SK-N-MC (cell line): Measurements from ENCODE around the gene MYO7A.
"Not testable (repeated sequence)": the region's sequence is repeated elsewhere in the genome, so short reads cannot be mapped to it uniquely, and the experiment has no call there.

Source experiments
- DNase-seq: peaks from one replicate; pipeline ENCODE4 v3.0.0-alpha.2; 2011; ENCODE audit warnings: low read depth, low spot score
- H3K27ac ChIP-seq: fragments of 200-600 bp; sonication (generic); 2 replicates; pipeline ENCODE4 v1.5.1; 2016; ENCODE audit warnings: mixed run types
- H3K36me3 ChIP-seq: fragments of 200-600 bp; sonication (generic); 2 replicates; pipeline ENCODE4 v1.6.1; 2017; ENCODE audit warnings: antibody characterized with exemption, low read length, mixed read lengths; ENCODE audit not compliant: insufficient read depth
- H3K4me3 ChIP-seq: fragments of 200-600 bp; sonication (generic); 2 replicates; pipeline ENCODE4 v1.5.1; 2016
- H3K9ac ChIP-seq: fragments of 200-600 bp; sonication (generic); 2 replicates; pipeline ENCODE4 v1.8.0; 2017; ENCODE audit warnings: mixed run types, mixed read lengths; ENCODE audit not compliant: insufficient read length
- H3K9me3 ChIP-seq: fragments of 200-600 bp; sonication (generic); 2 replicates; pipeline ENCODE4 v1.6.1; 2017; ENCODE audit warnings: low read depth, mild to moderate bottlenecking, antibody characterized with exemption, low read length, moderate library complexity, mixed read lengths
- EZH2 ChIP-seq: fragments of 200-600 bp; sonication (generic); IDR thresholded peaks from one replicate; pipeline ENCODE4 v1.6.1; 2017; ENCODE audit warnings: antibody characterized with exemption
- FOXP2 ChIP-seq: optimal IDR thresholded peaks from 2 replicates; pipeline ENCODE3; 2011; ENCODE audit warnings: mild to moderate bottlenecking, moderate library complexity; ENCODE audit not compliant: insufficient read depth; ENCODE audit errors: extremely low read length, control extremely low read depth
- POLR2AphosphoS5 ChIP-seq: IDR thresholded peaks from 2 replicates; pipeline ENCODE4 v1.6.1; 2012; ENCODE audit warnings: mild to moderate bottlenecking, low read depth, low read length, borderline replicate concordance

Gene MYO7A

DNA sequence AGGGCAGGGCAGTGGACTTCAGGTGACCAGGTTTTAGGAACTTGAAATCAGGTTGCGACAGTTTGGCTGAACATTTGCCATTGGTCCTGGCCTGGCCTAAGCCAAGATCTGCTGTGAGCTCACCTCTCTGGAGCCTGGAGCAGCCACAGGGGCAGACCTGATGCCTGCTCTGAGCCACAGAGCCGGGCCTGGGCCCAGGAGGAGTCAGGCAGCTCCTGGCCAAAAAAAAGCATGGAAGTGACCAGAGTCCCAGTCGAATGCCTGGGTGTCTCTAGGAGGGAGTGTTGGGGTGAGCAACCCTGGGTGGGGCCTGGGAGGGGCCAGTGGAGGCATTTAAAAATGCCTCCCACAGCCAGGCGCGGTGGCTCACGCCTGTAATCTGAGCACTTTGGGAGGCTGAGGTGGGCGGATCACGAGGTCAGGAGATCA, 31.4 kb upstream of the MYO7A start:
- no peak for TF ChIP-seq FOXP2
- no peak for TF ChIP-seq POLR2AphosphoS5
- no peak for TF ChIP-seq EZH2
- Histone ChIP-seq H3K27ac (no peak overlapping the region), H3K36me3 (no peaks in the 10 kb centered on the region), H3K9me3 (no peaks in the 10 kb centered on the region), H3K9ac (no peak overlapping the region), H3K4me3 (no peak overlapping the region)
- no peak for DNase-seq

DNA sequence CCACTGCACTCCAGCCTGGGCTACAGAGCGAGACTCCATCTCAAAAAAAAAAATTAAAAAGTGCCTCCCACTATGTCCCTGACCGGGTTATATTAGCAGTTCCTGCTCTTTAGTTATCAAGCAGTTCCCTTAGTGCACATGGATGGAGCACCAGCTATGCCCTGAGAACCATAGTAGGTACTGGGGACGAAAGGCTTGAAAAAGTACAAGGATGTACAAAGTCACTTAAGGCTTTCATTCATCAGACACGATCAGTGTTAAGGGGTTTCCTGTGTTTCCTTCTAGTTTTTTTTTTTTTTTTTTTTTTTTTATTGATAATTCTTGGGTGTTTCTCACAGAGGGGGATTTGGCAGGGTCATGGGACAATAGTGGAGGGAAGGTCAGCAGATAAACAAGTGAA, 30.9 kb upstream of the MYO7A start:
- H3K27ac ChIP-seq, H3K4me3 ChIP-seq, H3K9ac ChIP-seq, H3K36me3 ChIP-seq, H3K9me3 ChIP-seq, DNase-seq: not testable (repeated sequence)

DNA sequence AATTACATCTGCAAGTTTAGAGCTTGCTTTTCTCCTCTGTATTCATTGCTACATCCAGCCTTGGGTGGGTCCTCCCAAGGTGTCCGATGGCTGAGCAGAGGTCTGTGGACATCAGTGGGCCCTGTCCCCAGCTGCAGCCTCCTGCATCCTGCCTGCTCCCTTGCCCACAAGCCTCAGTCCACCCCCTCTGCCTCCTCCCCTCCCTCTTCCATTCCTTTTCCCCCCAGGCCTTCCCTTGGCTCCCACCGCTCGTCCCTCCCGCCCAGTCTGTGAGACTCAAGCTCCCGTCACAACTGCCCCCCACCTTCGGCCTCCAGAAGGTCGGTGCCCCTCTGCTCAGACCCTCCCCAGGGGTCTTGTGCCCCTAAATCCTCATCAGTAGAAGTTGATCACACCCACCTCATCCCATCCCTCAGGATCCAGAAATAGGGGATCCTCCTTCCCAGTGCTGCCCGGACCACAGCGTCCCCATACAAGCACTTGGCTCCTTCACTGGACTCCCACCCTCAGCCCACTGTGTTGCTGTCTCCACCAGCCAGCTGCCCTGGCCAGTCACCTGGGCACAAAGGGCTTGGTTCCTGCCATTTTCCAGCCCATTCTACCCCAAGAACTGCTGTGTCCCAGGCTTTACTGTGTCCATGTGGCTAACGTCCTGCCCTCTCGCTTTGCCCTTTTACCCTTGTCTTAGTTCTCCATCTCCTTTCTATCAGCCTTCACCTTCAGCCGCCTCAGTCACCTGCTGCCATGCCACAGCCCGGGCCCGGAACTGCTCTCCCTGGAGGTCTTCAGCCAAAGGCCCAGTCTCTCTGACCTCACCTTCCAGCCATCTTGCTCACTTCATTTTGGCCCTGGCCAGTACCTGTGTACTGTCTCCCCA, 27.6 kb upstream of the MYO7A start:
- TF ChIP-seq EZH2, result no peak
- TF ChIP-seq POLR2AphosphoS5, result no peak
- TF ChIP-seq FOXP2, result no peak
- H3K4me3 ChIP-seq, result no peak overlapping the region
- no peak for DNase-seq
- no peaks in the 10 kb centered on the region for H3K36me3 ChIP-seq
- no peak overlapping the region for H3K9ac ChIP-seq
- no peak overlapping the region for H3K27ac ChIP-seq
- H3K9me3 ChIP-seq, result no peaks in the 10 kb centered on the region

DNA sequence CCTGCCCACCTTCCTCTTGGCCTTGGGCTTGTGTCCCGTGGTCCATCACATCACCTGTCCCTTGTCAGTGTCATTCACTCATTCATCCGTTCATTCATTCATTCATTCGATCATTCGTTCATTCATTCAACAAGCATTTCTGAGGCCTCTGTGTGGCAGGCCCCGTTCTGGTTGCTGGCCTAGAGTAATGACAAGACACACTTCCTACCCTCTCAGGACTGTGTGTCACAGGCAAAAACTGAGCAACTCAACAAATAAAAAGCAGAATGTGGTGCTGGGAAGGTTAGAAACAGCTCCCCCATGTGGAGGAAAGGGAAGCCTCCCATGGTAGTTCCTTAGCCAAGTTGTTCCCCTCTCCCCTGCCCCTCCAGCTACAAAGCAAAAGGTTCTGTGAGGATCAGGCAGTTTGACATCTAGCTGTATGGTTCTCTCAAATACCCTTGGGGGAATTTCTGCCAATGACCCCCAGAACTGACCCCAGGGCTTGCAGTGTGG, 27.0 kb upstream of the MYO7A start:
- no peak overlapping the region for H3K27ac ChIP-seq
- peak; percentile 8 for DNase-seq
- H3K36me3 ChIP-seq, result no peaks in the 10 kb centered on the region
- H3K9ac ChIP-seq, result no peak overlapping the region
- H3K9me3 ChIP-seq, result no peaks in the 10 kb centered on the region
- no peak overlapping the region for H3K4me3 ChIP-seq
- TF ChIP-seq FOXP2, result no peak

DNA sequence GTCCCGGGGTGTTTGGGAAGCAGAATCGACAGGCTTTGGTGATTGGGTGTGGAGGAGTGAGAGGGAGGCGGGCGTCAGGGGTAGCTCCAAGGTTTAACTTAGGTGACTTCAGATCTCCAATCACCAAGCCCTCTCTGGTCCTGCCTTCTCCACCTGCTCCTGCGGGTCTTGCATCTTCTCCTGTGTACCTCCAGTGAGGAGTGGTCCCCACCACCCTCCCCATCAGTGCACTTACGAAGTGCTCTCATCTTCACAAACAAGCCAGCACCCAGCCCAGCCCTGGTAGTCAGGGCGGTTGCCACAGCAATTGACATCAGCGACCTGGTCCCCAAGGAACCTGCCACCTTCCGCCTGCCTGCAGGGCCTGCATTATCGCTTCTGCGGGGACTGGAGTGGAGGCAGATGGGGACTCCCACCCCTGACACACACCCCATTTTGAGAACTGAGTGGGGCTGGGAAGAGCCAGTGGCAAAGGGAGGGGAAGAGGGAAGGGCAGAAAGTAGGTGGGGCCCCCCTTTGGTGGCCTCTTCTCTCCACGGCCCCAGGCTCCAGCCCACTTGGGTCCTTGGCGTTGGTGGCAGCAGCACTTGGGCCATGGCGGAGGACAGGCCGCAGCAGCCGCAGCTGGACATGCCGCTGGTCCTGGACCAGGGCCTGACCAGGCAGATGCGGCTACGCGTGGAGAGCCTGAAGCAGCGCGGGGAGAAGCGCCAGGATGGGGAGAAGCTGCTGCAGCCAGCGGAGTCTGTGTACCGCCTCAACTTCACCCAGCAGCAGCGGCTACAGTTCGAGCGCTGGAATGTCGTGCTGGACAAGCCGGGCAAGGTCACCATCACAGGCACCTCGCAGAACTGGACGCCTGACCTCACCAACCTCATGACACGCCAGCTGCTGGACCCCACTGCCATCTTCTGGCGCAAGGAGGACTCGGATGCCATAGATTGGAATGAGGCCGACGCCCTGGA, 25.5 kb upstream of the MYO7A start, which contains the start of gene OMP:
Gene OMP (plus strand): TSS at position 595 of the 965 bp plus-strand sequence. CDS start 0 bp downstream, at position 595.
- no peak within 1 kb of the TSS for H3K4me3 ChIP-seq
- DNase-seq, result no peak
- no peaks in the 10 kb centered on the region for H3K9me3 ChIP-seq
- no peaks in the 10 kb centered on the region for H3K36me3 ChIP-seq
- no peak within 1 kb of the TSS for H3K27ac ChIP-seq
- H3K9ac ChIP-seq, result no peak within 1 kb of the TSS
- TF ChIP-seq POLR2AphosphoS5 (no peak), FOXP2 (no peak), EZH2 (no peak)

DNA sequence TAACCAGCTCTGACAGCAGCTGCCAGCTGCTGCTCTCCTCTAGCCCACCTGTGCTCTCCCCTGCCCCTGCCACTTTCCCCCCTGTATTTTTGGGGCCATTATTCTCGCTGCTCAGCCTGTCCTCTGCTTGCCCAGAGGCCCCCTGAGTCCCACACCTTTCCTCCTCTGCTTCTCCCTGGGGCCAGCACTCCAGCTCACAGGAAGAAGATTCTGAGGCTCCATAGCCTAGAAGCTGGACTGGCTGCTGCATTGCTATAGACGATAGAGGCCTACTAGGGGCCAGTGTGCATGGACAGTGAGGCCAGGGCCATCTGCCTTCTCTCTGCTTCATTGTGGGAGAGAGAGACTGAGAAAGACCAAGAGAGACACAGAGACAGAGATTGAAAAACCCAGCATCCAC, 24.7 kb upstream of the MYO7A start:
- no peak for DNase-seq
- Histone ChIP-seq H3K9me3 (no peaks in the 10 kb centered on the region), H3K36me3 (no peaks in the 10 kb centered on the region), H3K9ac (no peak overlapping the region), H3K4me3 (no peak overlapping the region), H3K27ac (no peak overlapping the region)
- TF ChIP-seq FOXP2 (no peak), EZH2 (no peak), POLR2AphosphoS5 (no peak)

DNA sequence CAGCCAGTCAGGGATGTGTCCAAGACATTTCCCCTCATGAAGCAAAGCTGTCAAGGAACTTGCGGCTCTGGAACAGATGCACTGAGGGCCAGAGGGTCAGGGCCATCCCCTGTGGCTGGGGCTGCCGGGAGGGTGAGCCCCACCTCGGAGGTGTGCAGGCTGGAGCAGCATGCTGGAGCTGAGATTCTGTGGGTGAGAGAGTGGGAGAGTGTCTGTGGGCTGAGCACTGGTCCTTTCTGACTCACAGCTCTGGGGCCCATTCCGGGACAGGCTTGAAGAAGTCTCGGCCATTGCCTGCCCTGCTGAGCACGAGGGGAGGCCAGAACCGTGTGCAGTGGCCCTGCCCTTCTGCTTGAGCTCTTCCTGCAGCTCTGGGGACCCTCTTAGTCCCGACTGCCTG, 23.3 kb upstream of the MYO7A start:
- H3K4me3 ChIP-seq, result no peak overlapping the region
- no peaks in the 10 kb centered on the region for H3K36me3 ChIP-seq
- TF ChIP-seq POLR2AphosphoS5 (no peak), FOXP2 (no peak), EZH2 (no peak)
- H3K27ac ChIP-seq, result no peak overlapping the region
- no peaks in the 10 kb centered on the region for H3K9me3 ChIP-seq
- DNase-seq, result no peak
- H3K9ac ChIP-seq, result no peak overlapping the region

DNA sequence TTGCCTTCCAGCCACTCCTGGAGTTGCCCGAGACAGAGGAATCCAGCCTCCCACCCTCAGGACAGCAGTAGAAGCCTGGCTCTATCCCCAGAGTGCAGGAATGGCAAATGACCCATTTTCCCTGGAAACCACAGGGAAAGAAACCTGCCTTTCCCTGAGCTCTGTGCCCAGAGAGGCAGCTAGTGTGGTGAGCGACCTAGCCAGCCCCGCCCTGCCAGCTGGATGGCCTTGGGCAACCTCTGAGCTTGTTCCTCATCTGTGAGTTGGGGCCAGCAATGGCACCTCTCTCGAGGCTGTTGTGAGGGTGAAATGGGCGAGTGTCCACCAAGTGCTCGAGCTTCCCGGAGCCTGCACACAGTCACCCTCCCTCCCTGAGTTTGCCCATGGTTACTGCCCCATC, 21.7 kb upstream of the MYO7A start:
- Histone ChIP-seq H3K9ac (no peak overlapping the region), H3K27ac (no peak overlapping the region), H3K4me3 (no peak overlapping the region), H3K9me3 (no peaks in the 10 kb centered on the region), H3K36me3 (no peaks in the 10 kb centered on the region)
- no peak for DNase-seq
- TF ChIP-seq POLR2AphosphoS5 (no peak), FOXP2 (no peak), EZH2 (no peak)

DNA sequence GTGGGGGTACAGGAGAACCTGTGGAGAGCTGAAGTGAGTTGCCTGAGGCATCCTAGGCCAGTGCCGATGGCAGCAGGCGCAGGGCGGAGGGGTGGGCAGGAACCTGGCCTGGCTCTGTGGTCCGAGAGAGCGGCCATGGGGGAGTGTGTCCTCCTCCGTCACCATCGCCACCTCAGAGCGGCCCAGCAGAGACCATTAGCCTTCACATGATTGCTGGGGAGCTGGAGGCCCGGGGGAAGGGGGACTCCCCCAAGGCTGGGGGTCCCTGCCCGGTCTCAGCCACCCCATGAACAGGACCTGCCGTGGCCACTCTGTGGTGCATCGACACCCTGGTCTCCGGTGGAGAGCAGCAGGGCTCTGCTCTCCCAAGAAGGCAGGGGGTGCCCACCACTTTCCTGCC, 21.3 kb upstream of the MYO7A start:
- Histone ChIP-seq H3K9me3 (no peaks in the 10 kb centered on the region), H3K36me3 (no peaks in the 10 kb centered on the region), H3K27ac (no peak overlapping the region), H3K9ac (no peak overlapping the region), H3K4me3 (no peak overlapping the region)
- no peak for DNase-seq
- TF ChIP-seq EZH2, result no peak
- no peak for TF ChIP-seq FOXP2
- TF ChIP-seq POLR2AphosphoS5, result no peak
